ENCODE measurements around the gene KLK14. TPM values are rescaled to one million over a fixed set of nuclear protein-coding genes. Genes with fewer than 3 reads are reported as not detected.

The KLK14 gene
- total RNA-seq, 2 donors from 2014 or later, result not detected

DNA sequence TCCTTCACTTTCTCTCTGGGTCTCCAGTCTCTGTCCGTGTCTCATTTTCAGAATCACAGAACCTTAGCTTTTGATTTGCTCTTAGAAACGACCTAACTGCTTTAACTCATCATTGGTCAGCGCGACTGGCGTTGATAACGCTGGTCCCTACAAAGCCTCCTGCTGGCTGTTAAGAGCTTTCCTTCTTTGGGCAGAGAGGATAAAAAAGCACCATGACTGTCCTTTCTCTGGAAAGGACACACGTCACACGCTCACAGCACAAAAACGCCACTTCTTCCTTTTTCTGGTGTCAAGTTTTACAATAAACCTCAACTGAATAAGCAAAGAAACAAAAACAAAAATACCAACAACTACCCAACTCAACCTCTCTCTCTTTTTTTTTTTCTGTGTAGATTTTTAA is 46.2 kb downstream of the KLK14 start:
- Histone ChIP-seq H3K9me3 (no peaks in the 10 kb centered on the region), H3K27me3 (replicated peaks; ENCODE audit: insufficient read depth) (no peaks in the 10 kb centered on the region), H3K27ac (no peak overlapping the region), H3K4me1 (ENCODE audit: control insufficient read depth in 1 of 2, low read depth in 2 of 2) (no peaks in the 10 kb centered on the region), H3K36me3 (no peaks in the 10 kb centered on the region), H3K4me3 (no peak overlapping the region)
- no peak for ATAC-seq (ENCODE audit: insufficient number of reproducible peaks, low FRiP score, low read depth)
- no peak for TF ChIP-seq CTCF (IDR thresholded peaks at IDR 0.05)
- DNase-seq (ENCODE audit: low spot score), result no peak

GRCh38 chr19:51034704-51035103 is 48.0 kb downstream of the KLK14 start, which contains the start of gene KLK12:
KLK12 (minus strand) TSS chr19:51035002; CDS start chr19:51034621, 381 bp downstream.
- Histone ChIP-seq H3K4me1 (ENCODE audit: control insufficient read depth in 1 of 2, low read depth in 2 of 2) (no peaks in the 10 kb centered on the region), H3K36me3 (no peaks in the 10 kb centered on the region), H3K27ac (no peak within 1 kb of the TSS), H3K27me3 (replicated peaks; ENCODE audit: insufficient read depth) (no peaks in the 10 kb centered on the region), H3K4me3 (no peak within 1 kb of the TSS), H3K9me3 (no peaks in the 10 kb centered on the region)
- no peak for TF ChIP-seq CTCF (IDR thresholded peaks at IDR 0.05)
- no peak for ATAC-seq (ENCODE audit: insufficient number of reproducible peaks, low FRiP score, low read depth)
- DNase-seq (ENCODE audit: low spot score), result no peak

GRCh38 chr19:51031880-51032225 is 50.8 kb downstream of the KLK14 start:
- Histone ChIP-seq H3K4me1 (ENCODE audit: control insufficient read depth in 1 of 2, low read depth in 2 of 2) (no peaks in the 10 kb centered on the region), H3K9me3 (no peaks in the 10 kb centered on the region), H3K27ac (no peak overlapping the region), H3K27me3 (replicated peaks; ENCODE audit: insufficient read depth) (no peaks in the 10 kb centered on the region), H3K4me3 (no peak overlapping the region), H3K36me3 (no peaks in the 10 kb centered on the region)
- no peak for DNase-seq (ENCODE audit: low spot score)
- no peak for TF ChIP-seq CTCF (IDR thresholded peaks at IDR 0.05)
- ATAC-seq (ENCODE audit: insufficient number of reproducible peaks, low FRiP score, low read depth), result no peak

DNA sequence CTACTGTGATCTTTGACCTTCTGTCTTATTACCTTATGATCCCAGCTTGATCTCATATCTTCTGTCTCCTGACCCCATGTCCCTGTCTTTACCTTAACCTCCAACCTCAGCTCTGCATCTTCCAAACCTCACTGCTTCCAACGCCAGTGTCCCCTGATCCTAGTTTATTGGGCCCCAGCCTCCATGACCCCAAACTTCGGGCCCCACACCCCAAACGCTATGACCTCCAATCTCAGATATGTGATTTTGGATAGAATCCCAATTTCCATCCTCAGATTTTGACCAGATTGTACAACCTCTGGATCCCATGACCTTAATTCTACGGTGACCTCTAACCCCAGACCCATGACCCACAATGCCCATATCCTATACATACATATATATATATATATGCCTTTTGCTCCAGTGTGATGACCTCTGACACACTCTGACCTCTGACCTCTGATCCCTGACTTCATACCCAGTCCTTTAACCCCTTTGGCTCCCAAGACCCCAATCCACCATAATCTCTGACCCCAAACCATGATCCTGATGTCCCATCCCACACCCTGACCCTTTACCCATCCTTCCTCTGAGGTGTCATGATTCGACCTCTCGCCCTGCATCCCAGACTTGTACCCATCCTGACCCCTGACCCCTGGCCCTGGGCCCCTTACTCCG is 51.3 kb downstream of the KLK14 start:
- Histone ChIP-seq H3K4me1 (ENCODE audit: control insufficient read depth in 1 of 2, low read depth in 2 of 2) (no peaks in the 10 kb centered on the region), H3K4me3 (no peak overlapping the region), H3K36me3 (no peaks in the 10 kb centered on the region), H3K27me3 (replicated peaks; ENCODE audit: insufficient read depth) (no peaks in the 10 kb centered on the region), H3K27ac (no peak overlapping the region), H3K9me3 (no peaks in the 10 kb centered on the region)
- no peak for TF ChIP-seq CTCF (IDR thresholded peaks at IDR 0.05)
- no peak for DNase-seq (ENCODE audit: low spot score)
- no peak for ATAC-seq (ENCODE audit: insufficient number of reproducible peaks, low FRiP score, low read depth)

DNA sequence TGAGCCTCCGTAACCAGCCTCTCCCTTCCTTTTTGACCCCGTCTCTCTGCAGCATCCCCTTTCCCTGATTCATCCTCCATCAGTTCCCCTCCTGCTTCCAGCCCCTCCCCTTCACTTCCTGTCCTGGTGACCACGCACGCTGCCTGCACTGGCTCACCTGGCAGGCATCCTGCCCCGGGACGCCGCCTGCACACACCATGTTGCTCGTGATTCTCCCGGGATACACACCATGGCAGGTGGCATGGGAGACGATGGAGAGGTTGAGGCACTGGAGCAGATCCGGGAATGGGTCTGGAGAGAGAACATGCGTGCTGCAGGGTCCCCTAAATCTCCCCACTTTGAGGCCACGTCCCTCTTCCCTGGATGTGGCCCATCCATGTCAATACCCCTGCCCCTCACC is 52.1 kb downstream of the KLK14 start:
- Histone ChIP-seq H3K4me1 (ENCODE audit: control insufficient read depth in 1 of 2, low read depth in 2 of 2) (no peaks in the 10 kb centered on the region), H3K4me3 (no peak overlapping the region), H3K27me3 (replicated peaks; ENCODE audit: insufficient read depth) (no peaks in the 10 kb centered on the region), H3K36me3 (no peaks in the 10 kb centered on the region), H3K9me3 (no peaks in the 10 kb centered on the region), H3K27ac (no peak overlapping the region)
- TF ChIP-seq CTCF (IDR thresholded peaks at IDR 0.05), result no peak
- DNase-seq (ENCODE audit: low spot score) (no peak), ATAC-seq (ENCODE audit: insufficient number of reproducible peaks, low FRiP score, low read depth) (no peak)

Data from thoracic aorta (tissue), 2 donors.